ENCODE data around the gene CRNN.

Gene CRNN

DNA sequence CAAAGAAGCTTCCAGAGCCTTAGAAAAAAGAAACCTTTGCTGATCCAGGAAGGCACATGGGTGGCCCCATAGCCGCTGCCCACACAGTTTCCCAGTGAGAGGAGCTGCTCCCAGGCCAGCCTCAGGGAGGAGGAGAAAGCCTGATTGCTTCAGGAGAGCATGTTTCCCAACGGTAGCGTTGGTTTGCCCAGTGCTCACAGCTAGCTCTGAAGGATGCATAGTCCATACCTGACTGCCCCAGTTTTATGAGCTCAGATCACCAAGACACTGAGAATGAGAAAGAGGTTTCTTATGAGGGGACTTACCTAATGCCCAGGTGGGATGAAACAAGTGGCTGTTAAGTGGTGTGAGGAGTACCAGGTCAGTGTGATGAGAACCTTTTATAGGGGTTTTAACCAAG lies at the start of gene CRNN:
CRNN (minus strand) TSS at position 355 of the 400 bp plus-strand sequence. CDS start 2,030 bp downstream, outside the sequence.
- TF ChIP-seq ZFX (IDR thresholded peaks at IDR 0.05; ENCODE audit: borderline replicate concordance): no peak
- TF ChIP-seq, protein P1, sequence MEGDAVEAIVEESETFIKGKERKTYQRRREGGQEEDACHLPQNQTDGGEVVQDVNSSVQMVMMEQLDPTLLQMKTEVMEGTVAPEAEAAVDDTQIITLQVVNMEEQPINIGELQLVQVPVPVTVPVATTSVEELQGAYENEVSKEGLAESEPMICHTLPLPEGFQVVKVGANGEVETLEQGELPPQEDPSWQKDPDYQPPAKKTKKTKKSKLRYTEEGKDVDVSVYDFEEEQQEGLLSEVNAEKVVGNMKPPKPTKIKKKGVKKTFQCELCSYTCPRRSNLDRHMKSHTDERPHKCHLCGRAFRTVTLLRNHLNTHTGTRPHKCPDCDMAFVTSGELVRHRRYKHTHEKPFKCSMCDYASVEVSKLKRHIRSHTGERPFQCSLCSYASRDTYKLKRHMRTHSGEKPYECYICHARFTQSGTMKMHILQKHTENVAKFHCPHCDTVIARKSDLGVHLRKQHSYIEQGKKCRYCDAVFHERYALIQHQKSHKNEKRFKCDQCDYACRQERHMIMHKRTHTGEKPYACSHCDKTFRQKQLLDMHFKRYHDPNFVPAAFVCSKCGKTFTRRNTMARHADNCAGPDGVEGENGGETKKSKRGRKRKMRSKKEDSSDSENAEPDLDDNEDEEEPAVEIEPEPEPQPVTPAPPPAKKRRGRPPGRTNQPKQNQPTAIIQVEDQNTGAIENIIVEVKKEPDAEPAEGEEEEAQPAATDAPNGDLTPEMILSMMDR (IDR thresholded peaks at IDR 0.05): no peak
- H3K27ac ChIP-seq: no peak within 1 kb of the TSS

DNA sequence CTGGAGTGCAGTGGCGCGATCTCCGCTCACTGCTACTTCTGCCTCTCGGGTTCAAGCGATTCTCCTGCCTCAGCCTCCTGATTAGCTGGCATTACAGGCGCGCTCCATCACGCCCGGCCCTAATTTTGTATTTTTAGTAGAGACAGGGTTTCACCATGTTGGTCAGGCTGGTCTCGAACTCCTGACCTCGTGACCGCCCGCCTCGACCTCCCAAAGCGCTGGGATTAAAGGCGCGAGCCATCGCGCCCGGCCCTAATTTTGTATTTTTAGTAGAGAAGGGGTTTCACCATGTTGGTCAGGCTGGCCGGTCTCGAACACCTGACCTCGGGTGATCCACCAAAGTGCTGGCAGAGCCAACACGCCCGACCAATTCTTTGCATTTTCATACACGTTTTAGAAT lies 48.6 kb upstream of the CRNN start:
- no peak overlapping the region for H3K27ac ChIP-seq
- TF ChIP-seq, protein P1 (IDR thresholded peaks at IDR 0.05): no peak
- no peak for TF ChIP-seq ZFX (IDR thresholded peaks at IDR 0.05; ENCODE audit: borderline replicate concordance)

DNA sequence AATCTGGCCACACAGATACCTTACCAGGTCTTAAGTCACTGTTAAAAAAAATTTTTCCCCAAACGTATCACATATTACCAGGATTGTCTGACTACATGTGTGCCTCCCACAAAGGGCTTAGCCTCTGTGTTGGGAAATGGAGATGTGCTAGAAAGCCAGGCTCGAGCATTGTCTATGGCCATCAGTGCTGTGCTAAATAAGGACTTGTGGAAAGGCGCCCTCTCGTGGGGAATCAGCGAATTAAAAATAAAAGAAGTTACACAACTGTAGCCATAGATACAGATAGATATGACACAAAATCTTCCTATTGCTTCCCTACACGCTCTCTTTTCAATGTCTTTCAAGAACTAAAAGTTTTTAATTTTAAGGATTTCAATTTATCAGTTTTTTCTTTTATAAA lies 47.5 kb upstream of the CRNN start:
- TF ChIP-seq, protein P1 (IDR thresholded peaks at IDR 0.05): peak; percentile 97
- no peak for TF ChIP-seq ZFX (IDR thresholded peaks at IDR 0.05; ENCODE audit: borderline replicate concordance)
- no peak overlapping the region for H3K27ac ChIP-seq

DNA sequence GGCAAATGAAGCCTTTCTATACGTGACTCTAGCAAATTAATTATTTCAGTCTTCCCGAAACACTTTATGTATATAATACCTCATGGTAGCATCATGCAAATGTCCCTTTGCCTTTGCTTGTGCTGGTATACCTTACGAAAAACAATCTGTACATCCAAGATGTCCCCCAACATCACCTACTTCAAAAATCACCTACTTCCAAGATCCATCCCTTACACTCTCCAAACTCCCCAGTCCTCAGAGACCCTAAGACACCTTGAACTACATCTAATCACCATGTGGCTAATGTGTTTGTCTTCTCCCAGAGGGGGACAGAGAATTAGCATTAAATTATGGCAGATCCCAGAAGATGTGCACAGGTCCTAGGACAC lies 46.5 kb upstream of the CRNN start:
- TF ChIP-seq, protein P1 (IDR thresholded peaks at IDR 0.05): peak; percentile 63
- TF ChIP-seq ZFX (IDR thresholded peaks at IDR 0.05; ENCODE audit: borderline replicate concordance): no peak
- H3K27ac ChIP-seq: no peak overlapping the region

DNA sequence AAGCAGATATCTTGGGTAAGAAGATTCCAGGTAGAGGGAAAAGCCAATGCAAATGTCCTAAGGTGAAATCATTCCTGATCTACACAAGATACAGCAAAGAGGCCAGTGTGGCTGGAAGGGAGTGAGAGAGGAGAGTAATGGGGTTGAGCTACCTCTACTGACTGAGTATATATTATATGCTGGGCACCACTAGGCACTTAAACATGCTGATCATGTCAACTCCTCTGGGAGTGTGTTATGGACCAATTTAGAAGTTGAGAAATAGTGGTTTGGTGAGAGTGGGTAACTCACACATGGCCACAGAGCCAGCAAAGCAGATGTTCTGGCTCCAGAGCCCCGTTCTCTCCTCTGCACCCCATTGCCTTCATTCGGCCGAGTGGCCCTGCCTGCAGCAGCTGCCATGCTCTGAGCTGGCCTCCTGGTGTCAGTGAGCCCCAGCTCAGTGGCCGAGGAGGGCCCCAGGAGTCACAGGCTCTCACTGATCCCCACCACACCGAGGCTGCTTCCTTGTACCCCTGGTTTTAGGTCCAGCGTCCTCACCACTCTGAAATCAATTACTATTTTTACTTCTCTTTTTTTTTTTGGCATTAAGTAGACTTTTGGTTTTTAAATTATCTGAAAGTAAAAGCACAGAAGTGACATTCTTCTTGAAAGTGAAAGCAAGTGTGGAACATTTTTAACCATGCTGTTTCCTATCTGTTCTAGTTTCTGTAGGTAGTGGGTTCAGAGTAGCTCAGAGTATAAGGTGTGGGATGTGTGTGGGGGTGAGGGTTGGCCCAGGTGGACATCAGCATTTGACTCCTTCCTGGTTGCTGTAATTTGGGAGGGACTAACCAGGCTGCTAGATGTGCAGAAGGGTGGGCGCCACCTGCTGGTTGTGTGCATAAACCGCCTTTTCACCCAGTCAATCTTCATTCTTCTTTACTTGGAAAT lies 45.8 kb upstream of the CRNN start:
- no peak for TF ChIP-seq ZFX (IDR thresholded peaks at IDR 0.05; ENCODE audit: borderline replicate concordance)
- TF ChIP-seq, protein P1 (IDR thresholded peaks at IDR 0.05): peak; percentile 100
- H3K27ac ChIP-seq: no peak overlapping the region

DNA sequence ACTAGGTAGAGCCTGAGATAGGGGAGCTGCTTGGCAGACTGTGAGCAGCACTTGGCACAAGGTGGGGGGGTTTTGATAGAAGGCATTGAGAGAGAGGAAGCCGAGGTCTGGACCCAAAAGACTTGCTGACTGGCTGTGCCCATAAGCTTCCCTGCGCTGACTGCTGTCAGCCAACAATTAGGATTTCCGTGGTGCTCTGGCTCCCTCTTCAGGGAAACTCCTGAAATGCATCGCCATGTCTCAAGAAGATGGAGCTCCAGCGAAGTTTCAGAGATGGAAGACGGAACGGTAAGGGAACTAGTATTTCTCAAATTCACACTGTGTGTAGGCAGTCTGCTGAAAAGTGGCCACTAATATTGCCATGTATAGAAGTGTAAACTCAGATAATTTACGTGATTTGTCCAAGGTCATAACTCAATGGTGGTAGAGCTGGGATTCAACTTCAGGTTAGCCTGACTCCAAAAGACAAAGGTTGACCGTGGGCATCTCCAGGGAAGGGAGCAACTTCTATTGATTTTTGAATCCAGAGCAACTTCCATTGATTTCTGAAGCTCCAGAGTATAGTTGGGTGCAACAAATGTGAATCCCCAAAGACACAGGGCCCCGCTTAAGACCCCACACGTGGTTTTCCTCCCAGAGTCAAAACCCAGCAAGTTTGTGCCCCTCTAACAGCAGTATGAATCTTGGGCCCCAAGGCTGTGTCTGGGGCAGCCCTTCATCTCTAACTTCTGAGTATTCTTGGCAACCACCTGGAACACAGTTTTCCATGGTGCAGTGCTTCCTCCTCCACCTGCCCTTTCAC lies 44.5 kb upstream of the CRNN start:
- TF ChIP-seq ZFX (IDR thresholded peaks at IDR 0.05; ENCODE audit: borderline replicate concordance): no peak
- TF ChIP-seq, protein P1 (IDR thresholded peaks at IDR 0.05): peak; percentile 95
- no peak overlapping the region for H3K27ac ChIP-seq
